HepG2 (cell line): Measurements from ENCODE around the gene REELD1. TPM values are rescaled to one million over a fixed set of nuclear protein-coding genes. Genes with fewer than 3 reads are reported as not detected.
A peak's percentile ranks its signal among the peaks of the same experiment; 100 is the strongest.

Experiments used
- ARID2 ChIP-seq: sonication (generic); formaldehyde crosslinking; IDR thresholded peaks from 2 replicates; pipeline ENCODE4 v1.8.1; 2022; ENCODE audit warnings: mild to moderate bottlenecking, missing genetic modification reagents, borderline replicate concordance
- ARNT2 ChIP-seq: sonication (generic); formaldehyde crosslinking; IDR thresholded peaks from 2 replicates; pipeline ENCODE4 v1.8.0; 2022; ENCODE audit warnings: mild to moderate bottlenecking, low read depth, missing genetic modification reagents, moderate library complexity
- DMAP1 ChIP-seq: IDR thresholded peaks from 2 replicates; pipeline ENCODE4 v1.6.1; 2016
- GFI1 ChIP-seq: sonication (generic); formaldehyde crosslinking; IDR thresholded peaks from 2 replicates; pipeline ENCODE4 v1.5.0; 2020; ENCODE audit warnings: missing genetic modification reagents, mild to moderate bottlenecking, borderline replicate concordance
- GRHL1 ChIP-seq: sonication (generic); formaldehyde crosslinking; conservative IDR thresholded peaks from 2 replicates; pipeline ENCODE4 v1.8.0; 2022; ENCODE audit warnings: missing genetic modification reagents
- HMGA1 ChIP-seq: sonication (generic); formaldehyde crosslinking; conservative IDR thresholded peaks from 2 replicates; pipeline ENCODE4 v1.4.0; 2020; ENCODE audit warnings: missing genetic modification reagents
- MEIS1 ChIP-seq: sonication (generic); formaldehyde crosslinking; IDR thresholded peaks from 2 replicates; pipeline ENCODE4 v1.9.0; 2021; ENCODE audit warnings: mild to moderate bottlenecking, missing genetic modification reagents, moderate library complexity, borderline replicate concordance
- MXD1 ChIP-seq: sonication (generic); formaldehyde crosslinking; IDR thresholded peaks from 2 replicates; pipeline ENCODE4 v1.4.0; 2020; ENCODE audit warnings: mild to moderate bottlenecking, missing genetic modification reagents
- NR2F1 ChIP-seq, 2 experiments: fragments of 450-650 bp in 1 of 2; formaldehyde crosslinking in 1 of 2; IDR thresholded peaks; 2 replicates each; pipeline versions ENCODE4 v1.5.0 to v1.6.1; 2016 to 2020; ENCODE audit warnings: mild to moderate bottlenecking in 1 of 2, missing compliant biosample characterization in 1 of 2, missing genetic modification reagents in 1 of 2, moderate library complexity in 1 of 2
- PITX1 ChIP-seq: sonication (generic); formaldehyde crosslinking; IDR thresholded peaks from 2 replicates; pipeline ENCODE4 v1.5.1; 2020; ENCODE audit warnings: mild to moderate bottlenecking, missing genetic modification reagents
- PLRG1 ChIP-seq: fragments of 450-650 bp; conservative IDR thresholded peaks from 2 replicates; pipeline ENCODE4 v1.6.1; 2016
- RAD21 ChIP-seq: fragments of 450-650 bp; formaldehyde crosslinking; IDR thresholded peaks from 2 replicates; pipeline ENCODE4 v1.5.0; 2020; ENCODE audit warnings: mild to moderate bottlenecking
- ZFP82 ChIP-seq: sonication (generic); formaldehyde crosslinking; IDR thresholded peaks from 2 replicates; pipeline ENCODE4 v1.5.1; 2020; ENCODE audit warnings: mild to moderate bottlenecking, missing genetic modification reagents, borderline replicate concordance
- ZNF12 ChIP-seq: sonication (generic); formaldehyde crosslinking; IDR thresholded peaks from 2 replicates; pipeline ENCODE4 v1.5.0; 2020; ENCODE audit warnings: missing genetic modification reagents
- ZNF138 ChIP-seq: sonication (generic); formaldehyde crosslinking; IDR thresholded peaks from 2 replicates; pipeline ENCODE4 v1.5.0; 2020; ENCODE audit warnings: mild to moderate bottlenecking, low read depth, missing genetic modification reagents
- ZNF44 ChIP-seq: sonication (generic); formaldehyde crosslinking; IDR thresholded peaks from 2 replicates; pipeline ENCODE4 v1.5.1; 2020; ENCODE audit warnings: mild to moderate bottlenecking, missing genetic modification reagents
- ZNF510 ChIP-seq: sonication (generic); formaldehyde crosslinking; IDR thresholded peaks from 2 replicates; pipeline ENCODE4 v1.4.0; 2020; ENCODE audit warnings: low read depth, mild to moderate bottlenecking, missing genetic modification reagents
- ZNF597 ChIP-seq: sonication (generic); formaldehyde crosslinking; IDR thresholded peaks from 2 replicates; pipeline ENCODE4 v1.5.0; 2020; ENCODE audit warnings: missing genetic modification reagents
- polyA plus RNA-seq, 8 experiments: library from polyadenylated mRNA; depleted of rRNA in 3 of 8; stranded (reverse) in 7 of 8; unstranded in 1 of 8; fragments of >200 nt; fragmentation: Illumina TruSeq in 4 of 8; extraction: Trizol in 4 of 8; gene quantifications; 2 replicates each; pipeline versions ENCODE4 v1.2.1 to v1.2.3, GENCODE V29; 2011 to 2016; ENCODE audit warnings: low read depth in 4 of 8, missing spikeins in 1 of 8, mixed read lengths in 1 of 8; ENCODE audit not compliant: insufficient read depth in 1 of 8
- total RNA-seq, 5 experiments: library from RNA; depleted of rRNA; stranded (reverse); fragments of >200 nt; fragmentation: Illumina TruSeq; extraction: Trizol; gene quantifications; 2 replicates each; pipeline ENCODE4 v1.2.3, GENCODE V29; 2016; ENCODE audit warnings: low read depth in 1 of 5
- TF ChIP-seq, protein P1 (sequence below): sonication (generic); formaldehyde crosslinking; IDR thresholded peaks from 2 replicates; pipeline ENCODE4 v1.4.0; 2020; ENCODE audit warnings: missing genetic modification reagents, borderline replicate concordance
- TF ChIP-seq, protein P2 (sequence below): sonication (generic); formaldehyde crosslinking; conservative IDR thresholded peaks from 2 replicates; pipeline ENCODE4 v1.8.0; 2022; ENCODE audit warnings: low read depth, missing genetic modification reagents

The REELD1 gene
- total and polyA plus RNA-seq, 2 of the 13 experiments (the other 11 are each of a cell fraction or from before 2014, with no cell fraction given) = 0.04 to 0.26 TPM

DNA sequence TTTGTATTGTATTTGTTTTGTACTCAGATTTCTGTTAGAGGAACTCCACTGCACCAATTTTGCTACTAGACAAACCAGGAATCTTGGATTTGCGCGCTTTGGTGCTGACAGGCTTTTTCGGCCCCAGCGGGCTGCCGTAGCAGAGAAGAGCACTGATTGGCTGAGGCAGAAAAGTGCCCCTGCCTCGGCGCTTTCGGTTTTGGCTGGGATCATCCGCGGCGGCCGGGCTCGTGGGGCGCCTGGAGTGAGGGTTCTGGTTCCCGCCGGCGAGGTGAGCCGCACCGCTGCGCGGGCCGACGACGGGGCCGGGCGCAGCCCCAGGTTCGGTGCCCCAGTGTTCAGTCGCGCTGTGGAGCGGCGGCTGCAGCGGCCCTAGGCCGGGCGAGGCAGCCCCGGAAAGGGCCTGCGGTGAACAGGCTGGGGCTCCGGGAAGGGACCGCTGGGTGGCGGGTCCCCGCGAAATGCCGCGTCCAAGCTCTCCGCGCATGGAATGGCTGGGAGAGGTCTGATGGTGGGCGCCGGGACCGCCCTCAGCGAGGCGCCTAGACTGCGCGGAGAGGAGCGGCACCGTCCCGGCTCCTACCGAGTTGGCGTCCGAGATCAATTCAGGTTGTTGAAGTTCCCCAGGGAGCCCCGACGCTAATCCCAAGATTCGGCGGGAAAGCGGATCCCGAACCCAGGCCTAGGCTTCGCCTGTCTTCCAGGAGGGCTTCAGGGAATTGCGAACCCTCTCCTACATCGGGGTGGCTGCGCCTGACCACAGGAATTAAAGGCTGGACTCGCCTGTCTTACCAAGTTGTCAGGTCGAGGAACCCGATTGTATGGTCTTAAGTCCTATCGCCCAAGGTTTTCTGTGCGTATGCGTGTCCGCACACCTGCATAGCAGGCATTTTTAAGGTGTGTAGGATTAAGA lies 38.5 kb upstream of the REELD1 start, which contains the start of gene LSM6 (continued):
- TF ChIP-seq, protein P1, sequence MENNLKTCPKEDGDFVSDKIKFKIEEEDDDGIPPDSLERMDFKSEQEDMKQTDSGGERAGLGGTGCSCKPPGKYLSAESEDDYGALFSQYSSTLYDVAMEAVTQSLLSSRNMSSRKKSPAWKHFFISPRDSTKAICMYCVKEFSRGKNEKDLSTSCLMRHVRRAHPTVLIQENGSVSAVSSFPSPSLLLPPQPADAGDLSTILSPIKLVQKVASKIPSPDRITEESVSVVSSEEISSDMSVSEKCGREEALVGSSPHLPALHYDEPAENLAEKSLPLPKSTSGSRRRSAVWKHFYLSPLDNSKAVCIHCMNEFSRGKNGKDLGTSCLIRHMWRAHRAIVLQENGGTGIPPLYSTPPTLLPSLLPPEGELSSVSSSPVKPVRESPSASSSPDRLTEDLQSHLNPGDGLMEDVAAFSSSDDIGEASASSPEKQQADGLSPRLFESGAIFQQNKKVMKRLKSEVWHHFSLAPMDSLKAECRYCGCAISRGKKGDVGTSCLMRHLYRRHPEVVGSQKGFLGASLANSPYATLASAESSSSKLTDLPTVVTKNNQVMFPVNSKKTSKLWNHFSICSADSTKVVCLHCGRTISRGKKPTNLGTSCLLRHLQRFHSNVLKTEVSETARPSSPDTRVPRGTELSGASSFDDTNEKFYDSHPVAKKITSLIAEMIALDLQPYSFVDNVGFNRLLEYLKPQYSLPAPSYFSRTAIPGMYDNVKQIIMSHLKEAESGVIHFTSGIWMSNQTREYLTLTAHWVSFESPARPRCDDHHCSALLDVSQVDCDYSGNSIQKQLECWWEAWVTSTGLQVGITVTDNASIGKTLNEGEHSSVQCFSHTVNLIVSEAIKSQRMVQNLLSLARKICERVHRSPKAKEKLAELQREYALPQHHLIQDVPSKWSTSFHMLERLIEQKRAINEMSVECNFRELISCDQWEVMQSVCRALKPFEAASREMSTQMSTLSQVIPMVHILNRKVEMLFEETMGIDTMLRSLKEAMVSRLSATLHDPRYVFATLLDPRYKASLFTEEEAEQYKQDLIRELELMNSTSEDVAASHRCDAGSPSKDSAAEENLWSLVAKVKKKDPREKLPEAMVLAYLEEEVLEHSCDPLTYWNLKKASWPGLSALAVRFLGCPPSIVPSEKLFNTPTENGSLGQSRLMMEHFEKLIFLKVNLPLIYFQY = 0 out of 2 replicates have a peak, but pooled peaks have one; percentile 49
- peak; percentile 63 for TF ChIP-seq RAD21
- TF ChIP-seq ARID2 (CRISPR knock-in tag) = no peak
- TF ChIP-seq DMAP1 = peak; percentile 42
- no peak for TF ChIP-seq ZNF597 (CRISPR knock-in tag)
- no peak; the same call in 1 of the 2 replicates for TF ChIP-seq ZFP82 (CRISPR knock-in tag)
- no peak for TF ChIP-seq HMGA1 (CRISPR knock-in tag)
- TF ChIP-seq ZNF510 = no peak
- TF ChIP-seq MXD1 (CRISPR knock-in tag) = no peak; the same call in 1 of the 2 replicates
- no peak for TF ChIP-seq ZNF44
- no peak for TF ChIP-seq GRHL1 (CRISPR knock-in tag)
- no peak for TF ChIP-seq NR2F1 (CRISPR knock-in tag; IDR thresholded peaks at IDR 0.05)
- 0 out of 2 replicates have a peak, but pooled peaks have one; percentile 38 for TF ChIP-seq PITX1 (CRISPR knock-in tag)
- TF ChIP-seq ZNF12 (CRISPR knock-in tag) = no peak
- TF ChIP-seq, protein P2, sequence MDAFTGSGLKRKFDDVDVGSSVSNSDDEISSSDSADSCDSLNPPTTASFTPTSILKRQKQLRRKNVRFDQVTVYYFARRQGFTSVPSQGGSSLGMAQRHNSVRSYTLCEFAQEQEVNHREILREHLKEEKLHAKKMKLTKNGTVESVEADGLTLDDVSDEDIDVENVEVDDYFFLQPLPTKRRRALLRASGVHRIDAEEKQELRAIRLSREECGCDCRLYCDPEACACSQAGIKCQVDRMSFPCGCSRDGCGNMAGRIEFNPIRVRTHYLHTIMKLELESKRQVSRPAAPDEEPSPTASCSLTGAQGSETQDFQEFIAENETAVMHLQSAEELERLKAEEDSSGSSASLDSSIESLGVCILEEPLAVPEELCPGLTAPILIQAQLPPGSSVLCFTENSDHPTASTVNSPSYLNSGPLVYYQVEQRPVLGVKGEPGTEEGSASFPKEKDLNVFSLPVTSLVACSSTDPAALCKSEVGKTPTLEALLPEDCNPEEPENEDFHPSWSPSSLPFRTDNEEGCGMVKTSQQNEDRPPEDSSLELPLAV = no peak
- no peak for TF ChIP-seq MEIS1 (CRISPR knock-in tag)
- TF ChIP-seq GFI1 (CRISPR knock-in tag) = peak; percentile 52; the same call in 1 of the 2 replicates
- no peak for TF ChIP-seq ZNF138 (CRISPR knock-in tag)
- no peak for TF ChIP-seq PLRG1
- 0 out of 2 replicates have a peak, but pooled peaks have one; percentile 54 for TF ChIP-seq ARNT2
